ENCODE results near the gene ZWILCH.

DNA sequence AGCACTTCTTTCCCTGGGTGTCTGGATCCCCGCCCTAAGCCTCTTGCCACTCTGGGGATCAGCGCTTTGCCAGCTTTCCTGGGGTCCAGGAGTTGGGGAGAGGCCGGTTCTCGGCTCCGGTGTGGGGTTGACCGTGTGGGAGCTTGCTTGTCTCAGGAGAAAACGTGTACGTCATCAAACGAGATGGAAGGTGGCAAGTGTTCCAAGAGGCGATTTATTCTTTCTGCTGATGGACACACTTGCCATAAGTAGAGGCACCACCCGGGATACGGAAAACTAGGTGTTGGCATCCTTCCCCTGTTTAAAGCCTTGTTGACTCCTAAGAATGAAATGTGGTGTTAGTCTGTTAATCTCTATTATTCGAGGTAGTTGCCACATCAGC, 295 bp downstream of the ZWILCH start:
- TF ChIP-seq EZH2phosphoT487 (IDR thresholded peaks at IDR 0.05) = no peak
- TF ChIP-seq, protein P1, sequence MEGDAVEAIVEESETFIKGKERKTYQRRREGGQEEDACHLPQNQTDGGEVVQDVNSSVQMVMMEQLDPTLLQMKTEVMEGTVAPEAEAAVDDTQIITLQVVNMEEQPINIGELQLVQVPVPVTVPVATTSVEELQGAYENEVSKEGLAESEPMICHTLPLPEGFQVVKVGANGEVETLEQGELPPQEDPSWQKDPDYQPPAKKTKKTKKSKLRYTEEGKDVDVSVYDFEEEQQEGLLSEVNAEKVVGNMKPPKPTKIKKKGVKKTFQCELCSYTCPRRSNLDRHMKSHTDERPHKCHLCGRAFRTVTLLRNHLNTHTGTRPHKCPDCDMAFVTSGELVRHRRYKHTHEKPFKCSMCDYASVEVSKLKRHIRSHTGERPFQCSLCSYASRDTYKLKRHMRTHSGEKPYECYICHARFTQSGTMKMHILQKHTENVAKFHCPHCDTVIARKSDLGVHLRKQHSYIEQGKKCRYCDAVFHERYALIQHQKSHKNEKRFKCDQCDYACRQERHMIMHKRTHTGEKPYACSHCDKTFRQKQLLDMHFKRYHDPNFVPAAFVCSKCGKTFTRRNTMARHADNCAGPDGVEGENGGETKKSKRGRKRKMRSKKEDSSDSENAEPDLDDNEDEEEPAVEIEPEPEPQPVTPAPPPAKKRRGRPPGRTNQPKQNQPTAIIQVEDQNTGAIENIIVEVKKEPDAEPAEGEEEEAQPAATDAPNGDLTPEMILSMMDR (IDR thresholded peaks at IDR 0.05) = no peak
- TF ChIP-seq EZH2 (IDR thresholded peaks at IDR 0.05) = no peak
